IMR-90 (cell line): ENCODE results near the gene STUB1. TPM values are rescaled to one million over a fixed set of nuclear protein-coding genes. Genes with fewer than 3 reads are reported as not detected.

ENCODE experiments used
- ATAC-seq: fragments of 200-7000 bp; cut with Tn5 transposase; 2 replicates; pipeline ENCODE4 v1.9.1; 2020; ENCODE audit warnings: low read depth, mild to moderate bottlenecking, moderate library complexity
- BruUV-seq: library from RNA; stranded (reverse); fragments of 400-500 nt; replicated peaks from 2 replicates; lab custom pipeline; 2021; lab: Mats Ljungman, UMichigan
- CTCF ChIA-PET: fragments of 300-600 bp; formaldehyde crosslinking; extraction: SDS; loops from one replicate; lab custom pipeline; 2021; ENCODE audit warnings: antibody characterized with exemption; lab: Yijun Ruan, JAX
- POLR2A ChIA-PET: fragments of 300-600 bp; sonication (Branson Sonifier 250); formaldehyde crosslinking; loops from one replicate; lab custom pipeline; 2022; ENCODE audit warnings: antibody characterized with exemption; ENCODE audit not compliant: unreplicated experiment; lab: Charles Lee
- DNase-seq: peaks from one replicate; pipeline ENCODE4 v3.0.0; 2013
- H2AFZ ChIP-seq: replicated peaks from 2 replicates; pipeline ENCODE3; 2013; ENCODE audit warnings: low read length, mild to moderate bottlenecking; ENCODE audit not compliant: poor library complexity
- H2AK5ac ChIP-seq: 2 replicates; pipeline ENCODE4 v1.6.1; 2013; ENCODE audit warnings: low read depth, low read length, inconsistent platforms
- H2AK9ac ChIP-seq: replicated peaks from 2 replicates; pipeline ENCODE3; 2013; ENCODE audit warnings: mild to moderate bottlenecking, low read depth, low read length, moderate library complexity; ENCODE audit not compliant: poor library complexity
- H2BK120ac ChIP-seq: 2 replicates; pipeline ENCODE4 v1.6.1; 2013; ENCODE audit warnings: low read depth, low read length, inconsistent platforms
- H2BK15ac ChIP-seq: 3 replicates; pipeline ENCODE4 v1.6.1; 2013; ENCODE audit warnings: low read depth, low read length, inconsistent platforms
- H2BK20ac ChIP-seq: 2 replicates; pipeline ENCODE4 v1.6.1; 2013; ENCODE audit warnings: low read depth, mild to moderate bottlenecking, inconsistent platforms, low read length, moderate library complexity
- H2BK5ac ChIP-seq: 2 replicates; pipeline ENCODE4 v1.6.1; 2013; ENCODE audit warnings: mild to moderate bottlenecking, low read depth, low read length, inconsistent platforms; ENCODE audit not compliant: poor library complexity, severe bottlenecking
- H3K14ac ChIP-seq: replicated peaks from 2 replicates; pipeline ENCODE4 v1.6.1; 2013; ENCODE audit warnings: low read depth, low read length, inconsistent platforms
- H3K18ac ChIP-seq: 2 replicates; pipeline ENCODE4 v1.6.1; 2013; ENCODE audit warnings: low read depth, low read length, control low read depth
- H3K23ac ChIP-seq: 2 replicates; pipeline ENCODE4 v1.6.1; 2013; ENCODE audit warnings: low read depth, low read length, inconsistent platforms
- H3K27ac ChIP-seq: 2 replicates; pipeline ENCODE4 v1.5.1; 2013; ENCODE audit warnings: mild to moderate bottlenecking, control low read depth, low read length; ENCODE audit not compliant: insufficient read depth
- H3K27me3 ChIP-seq: 2 replicates; pipeline ENCODE4 v1.6.1; 2013; ENCODE audit warnings: low read length; ENCODE audit not compliant: control insufficient read depth, insufficient read depth
- H3K36me3 ChIP-seq: 2 replicates; pipeline ENCODE4 v1.6.1; 2013; ENCODE audit warnings: low read length, mixed read lengths; ENCODE audit not compliant: control insufficient read depth, insufficient read depth
- H3K4ac ChIP-seq: 2 replicates; pipeline ENCODE4 v1.6.1; 2013; ENCODE audit warnings: low read depth, low read length, inconsistent platforms
- H3K4me1 ChIP-seq: 2 replicates; pipeline ENCODE4 v1.6.1; 2013; ENCODE audit warnings: low read length, mixed read lengths; ENCODE audit not compliant: control insufficient read depth, insufficient read depth
- H3K4me2 ChIP-seq: 2 replicates; pipeline ENCODE4 v1.6.1; 2013; ENCODE audit warnings: low read depth, mild to moderate bottlenecking, control low read depth, low read length, moderate library complexity
- H3K4me3 ChIP-seq: 2 replicates; pipeline ENCODE4 v1.5.1; 2013; ENCODE audit warnings: low read depth, mild to moderate bottlenecking, control low read depth, low read length, moderate library complexity; ENCODE audit not compliant: insufficient read depth
- H3K56ac ChIP-seq: 2 replicates; pipeline ENCODE4 v1.6.1; 2013; ENCODE audit warnings: low read length, inconsistent platforms; ENCODE audit not compliant: insufficient read depth; ENCODE audit errors: extremely low read depth
- H3K79me1 ChIP-seq, 2 experiments: 2 replicates each; pipeline ENCODE4 v1.6.1; 2013; ENCODE audit warnings: low read length in 2 of 2, inconsistent platforms in 1 of 2, low read depth in 1 of 2
- H3K9ac ChIP-seq: 2 replicates; pipeline ENCODE4 v1.6.1; 2013; ENCODE audit warnings: low read depth, low read length, control low read depth
- H3K9me1 ChIP-seq: 2 replicates; pipeline ENCODE4 v1.6.1; 2013; ENCODE audit warnings: low read length, inconsistent platforms; ENCODE audit not compliant: insufficient read depth
- H3K9me3 ChIP-seq: 2 replicates; pipeline ENCODE4 v1.6.1; 2013; ENCODE audit warnings: low read length; ENCODE audit not compliant: control insufficient read depth, insufficient read depth
- H4K20me1 ChIP-seq: 2 replicates; pipeline ENCODE4 v1.6.1; 2013; ENCODE audit warnings: low read length, inconsistent platforms; ENCODE audit not compliant: insufficient read depth
- H4K5ac ChIP-seq: 2 replicates; pipeline ENCODE4 v1.6.1; 2013; ENCODE audit warnings: mild to moderate bottlenecking, low read depth, low read length, control low read depth
- H4K8ac ChIP-seq, 2 experiments: 2 replicates each; pipeline ENCODE4 v1.6.1; 2013; ENCODE audit warnings: low read depth in 2 of 2, low read length in 2 of 2, control low read depth in 1 of 2, inconsistent platforms in 1 of 2
- H4K91ac ChIP-seq: 2 replicates; pipeline ENCODE4 v1.6.1; 2013; ENCODE audit warnings: low read depth, low read length, inconsistent platforms; ENCODE audit not compliant: insufficient read depth
- NFE2L2 ChIP-seq: fragments of 150-350 bp; IDR thresholded peaks from 2 replicates; pipeline ENCODE4 v1.6.1; 2016; ENCODE audit warnings: low read depth, mild to moderate bottlenecking, low read length
- POLR2A ChIP-seq: IDR thresholded peaks from 2 replicates; pipeline ENCODE4 v1.6.1; 2012; ENCODE audit warnings: mild to moderate bottlenecking, low read depth, low read length
- RAD21 ChIP-seq: IDR thresholded peaks from 2 replicates; pipeline ENCODE4 v1.6.1; 2012; ENCODE audit warnings: low read length, improper control_type of control experiment
- WGBS, 2 experiments: methylation state at CpG; one replicate each; pipeline versions ENCODE4 v1.1.5 to v1.1.7; 2013; ENCODE audit warnings: missing lambda C conversion rate in 2 of 2; ENCODE audit not compliant: insufficient read length in 1 of 2; ENCODE audit errors: extremely low coverage in 2 of 2; 5-methylcytosine and 5-hydroxymethylcytosine counted together
- dilution Hi-C: fragments of 300-500 bp; cut with HindIII; formaldehyde crosslinking; loops from one replicate; pipeline ENCODE4 v1.14.3; 2018; ENCODE audit warnings: low sequenced_read_pairs; ENCODE audit not compliant: unreplicated experiment
- in situ Hi-C: fragments of 300-500 bp; cut with MboI; formaldehyde crosslinking; loops from 3 replicates; pipeline ENCODE4 v1.14.3; 2019; ENCODE audit warnings: low sequenced_read_pairs, inconsistent platforms, mixed read lengths
- intact Hi-C: fragments of 100-400 bp; cut with micrococcal nuclease; formaldehyde crosslinking; loops from 2 replicates; pipeline ENCODE4 v1.10.0; 2022
- polyA plus RNA-seq, 3 experiments: library from polyadenylated mRNA; depleted of rRNA; stranded (reverse); fragments of >200 nt; gene quantifications; 2 replicates each; pipeline ENCODE4 v1.2.3, GENCODE V29; 2012; ENCODE audit warnings: low replicate concordance in 1 of 3
- total RNA-seq: library from RNA; depleted of rRNA; stranded (reverse); fragments of >200 nt; gene quantifications from 2 replicates; pipeline ENCODE4 v1.2.3, GENCODE V29; 2012
- TF ChIP-seq, protein P1 (sequence below): conservative IDR thresholded peaks from 2 replicates; pipeline ENCODE4 v1.5.1; 2012; ENCODE audit warnings: mild to moderate bottlenecking, low read depth, low read length, improper control_type of control experiment

The STUB1 gene
- total and polyA plus RNA-seq, 2 of the 4 experiments (the other 2 are of a cell fraction), result 183 to 186 TPM

DNA sequence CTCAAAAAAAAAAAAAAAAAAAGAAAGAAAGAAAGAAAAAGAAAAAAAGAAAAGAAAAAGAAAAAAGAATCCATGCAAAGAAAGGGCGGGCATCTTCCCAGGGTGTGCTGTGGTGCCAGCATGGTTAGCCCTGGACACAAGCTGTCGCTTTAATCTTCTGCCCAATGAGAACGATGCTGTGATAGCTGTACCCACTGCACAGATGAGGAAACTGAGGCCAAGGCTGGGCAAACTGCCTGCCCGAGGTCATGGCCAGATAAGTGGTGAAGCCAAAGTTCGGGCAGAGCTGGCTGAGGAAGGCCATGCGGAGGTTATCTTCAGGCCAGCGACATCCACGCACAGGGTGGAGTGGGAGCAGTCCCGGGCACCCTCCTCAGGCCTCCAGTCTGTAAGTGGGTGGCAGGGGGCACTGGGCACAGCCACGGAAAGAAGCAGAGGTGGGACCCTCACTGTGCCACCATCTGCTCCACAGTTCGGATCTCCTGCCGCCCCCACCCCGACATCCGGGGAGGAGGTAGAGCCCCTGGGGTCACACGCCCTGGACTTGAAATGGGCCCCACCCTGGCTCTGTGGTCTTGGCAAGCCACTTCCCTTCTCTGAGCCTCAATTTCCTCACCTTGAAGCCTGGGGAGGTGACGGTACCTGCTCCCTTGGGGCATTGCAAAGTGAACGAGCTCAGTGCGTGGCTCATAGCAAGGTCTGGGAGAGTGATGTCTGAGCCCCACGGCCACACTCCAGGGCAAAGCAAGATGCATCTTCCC is 18.9 kb downstream of the STUB1 start:
- WGBS, 2 experiments, result 47% methylated on average over 10 of the region's 19 CpGs; no CpG with 5 or more reads in 1 of the 2 experiments
- H3K27ac ChIP-seq, result no peak overlapping the region
- H3K4me2 ChIP-seq, result no peak overlapping the region
- no peaks in the 10 kb centered on the region for H3K9me3 ChIP-seq
- no peak overlapping the region for H2BK120ac ChIP-seq
- H3K56ac ChIP-seq, result no peak overlapping the region
- H2BK20ac ChIP-seq, result no peak overlapping the region
- H2AK5ac ChIP-seq, result no peak overlapping the region
- H2AFZ ChIP-seq, result no peak overlapping the region
- H2BK15ac ChIP-seq, result no peak overlapping the region
- TF ChIP-seq RAD21 (no peak), NFE2L2 (no peak), POLR2A (no peak)
- TF ChIP-seq, protein P1, sequence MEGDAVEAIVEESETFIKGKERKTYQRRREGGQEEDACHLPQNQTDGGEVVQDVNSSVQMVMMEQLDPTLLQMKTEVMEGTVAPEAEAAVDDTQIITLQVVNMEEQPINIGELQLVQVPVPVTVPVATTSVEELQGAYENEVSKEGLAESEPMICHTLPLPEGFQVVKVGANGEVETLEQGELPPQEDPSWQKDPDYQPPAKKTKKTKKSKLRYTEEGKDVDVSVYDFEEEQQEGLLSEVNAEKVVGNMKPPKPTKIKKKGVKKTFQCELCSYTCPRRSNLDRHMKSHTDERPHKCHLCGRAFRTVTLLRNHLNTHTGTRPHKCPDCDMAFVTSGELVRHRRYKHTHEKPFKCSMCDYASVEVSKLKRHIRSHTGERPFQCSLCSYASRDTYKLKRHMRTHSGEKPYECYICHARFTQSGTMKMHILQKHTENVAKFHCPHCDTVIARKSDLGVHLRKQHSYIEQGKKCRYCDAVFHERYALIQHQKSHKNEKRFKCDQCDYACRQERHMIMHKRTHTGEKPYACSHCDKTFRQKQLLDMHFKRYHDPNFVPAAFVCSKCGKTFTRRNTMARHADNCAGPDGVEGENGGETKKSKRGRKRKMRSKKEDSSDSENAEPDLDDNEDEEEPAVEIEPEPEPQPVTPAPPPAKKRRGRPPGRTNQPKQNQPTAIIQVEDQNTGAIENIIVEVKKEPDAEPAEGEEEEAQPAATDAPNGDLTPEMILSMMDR, result no peak
- no TSS peak for BruUV-seq
- no peaks in the 10 kb centered on the region for H3K36me3 ChIP-seq
- ChIA-PET POLR2A (no interaction called here), CTCF (interaction anchor here (0.7 kb wide), 1 partner anchor 1821 kb away, joined by 6 read pairs; no protein-coding TSS in a partner anchor)
- no peak overlapping the region for H2BK5ac ChIP-seq
- no peak overlapping the region for H4K5ac ChIP-seq
- no peak overlapping the region for H3K18ac ChIP-seq
- H4K8ac ChIP-seq, result no peak overlapping the region
- H3K4me1 ChIP-seq, result peaks cover 3% of the 10 kb centered on the region; the same call in 1 of the 2 replicates
- H4K20me1 ChIP-seq, result peaks cover 9% of the 10 kb centered on the region
- ATAC-seq (no peak), DNase-seq (no peak)
- H3K79me1 ChIP-seq, result no peaks in the 10 kb centered on the region
- dilution Hi-C loops, result no loop called here
- no peak overlapping the region for H3K23ac ChIP-seq
- no peak overlapping the region for H3K14ac ChIP-seq
- in situ Hi-C loops, result no loop called here
- peaks cover 4% of the 10 kb centered on the region; the same call in 1 of the 2 replicates for H3K9me1 ChIP-seq
- intact Hi-C loops, result no loop called here
- H2AK9ac ChIP-seq, result no peak overlapping the region
- H3K4ac ChIP-seq, result no peak overlapping the region
- H3K4me3 ChIP-seq, result no peak overlapping the region
- peaks cover 73% of the 10 kb centered on the region for H3K27me3 ChIP-seq
- H3K9ac ChIP-seq, result no peak overlapping the region
- H4K91ac ChIP-seq, result no peak overlapping the region
